Right atrium auricular region (tissue), 2 donors: ENCODE results near the gene AGXT. TPM values are rescaled to one million over a fixed set of nuclear protein-coding genes. Genes with fewer than 3 reads are reported as not detected.

Experiments used
- DNase-seq: peaks from one replicate; pipeline ENCODE4 v3.0.0-alpha.2; 2019; ENCODE audit warnings: low spot score
- H3K27ac ChIP-seq, 2 donors: fragments of 200-600 bp; sonication (generic); 1 replicate in 1 of 2; 2 replicates in 1 of 2; pipeline ENCODE4 v1.5.1; 2016 to 2019
- H3K27me3 ChIP-seq, 2 donors: fragments of 200-600 bp; sonication (generic); one replicate each; pipeline versions ENCODE4 v1.5.1 to v1.6.0; 2017 to 2019
- H3K36me3 ChIP-seq: fragments of 200-600 bp; sonication (generic); one replicate; pipeline ENCODE4 v1.5.1; 2016
- H3K4me1 ChIP-seq, 2 donors: fragments of 200-600 bp; sonication (generic); one replicate each; pipeline versions ENCODE4 v1.5.1 to v1.6.0; 2017 to 2019
- H3K4me3 ChIP-seq, 2 donors: fragments of 200-600 bp; sonication (generic); 1 replicate in 1 of 2; 2 replicates in 1 of 2; pipeline ENCODE4 v1.5.1; 2017 to 2019; ENCODE audit warnings: mild to moderate bottlenecking in 1 of 2, moderate library complexity in 1 of 2
- H3K9me3 ChIP-seq, 2 donors: fragments of 200-600 bp; sonication (generic); one replicate each; pipeline ENCODE4 v1.5.1; 2019
- CTCF ChIP-seq, 2 donors: fragments of 200-600 bp; sonication (generic); IDR thresholded peaks; one replicate each; pipeline ENCODE4 v1.5.1; 2019; ENCODE audit warnings: antibody characterized with exemption in 2 of 2
- total RNA-seq, 2 donors: library from RNA; depleted of rRNA; stranded (reverse); fragments of >200 nt; gene quantifications; one replicate each; pipeline ENCODE4 v1.1.0, GENCODE V29; 2016

The AGXT gene
- total RNA-seq, 2 donors from 2014 or later: not detected

- no peaks in the 10 kb centered on the region for H3K36me3 ChIP-seq
- H3K9me3 ChIP-seq: no peaks in the 10 kb centered on the region
- H3K4me1 ChIP-seq: peaks cover 0 to 26% of the 10 kb centered on the region in 2 donors
- DNase-seq: no peak
- TF ChIP-seq CTCF (IDR thresholded peaks at IDR 0.05): no peak
- no peak overlapping the region for H3K4me3 ChIP-seq
- H3K27ac ChIP-seq: no peak overlapping the region
- H3K27me3 ChIP-seq: peaks cover 0 to 6% of the 10 kb centered on the region in 2 donors
These were observed 46.3 kb upstream of the AGXT start for GRCh38 chr2:240822280-240822847.

- no peak for TF ChIP-seq CTCF (IDR thresholded peaks at IDR 0.05)
- Histone ChIP-seq H3K27me3 (peaks cover 0 to 6% of the 10 kb centered on the region in 2 donors), H3K27ac (no peak overlapping the region), H3K9me3 (no peaks in the 10 kb centered on the region), H3K36me3 (no peaks in the 10 kb centered on the region), H3K4me3 (no peak overlapping the region), H3K4me1 (peaks cover 0 to 23% of the 10 kb centered on the region in 2 donors)
- DNase-seq: no peak
These were observed 44.9 kb upstream of the AGXT start for GRCh38 chr2:240823449-240824336.

GRCh38 chr2:240825476-240825875, 43.1 kb upstream of the AGXT start:
- H3K4me1 ChIP-seq: peaks cover 0 to 9% of the 10 kb centered on the region in 2 donors
- TF ChIP-seq CTCF (IDR thresholded peaks at IDR 0.05): no peak

GRCh38 chr2:240831594-240832204, 36.9 kb upstream of the AGXT start:
- DNase-seq: no peak
- no peak for TF ChIP-seq CTCF (IDR thresholded peaks at IDR 0.05)
- peaks cover 0 to 12% of the 10 kb centered on the region in 2 donors for H3K4me1 ChIP-seq
- H3K27me3 ChIP-seq: no peaks in the 10 kb centered on the region
- peak overlapping the region in 1 of 2 donors; percentile 40 for H3K4me3 ChIP-seq
- no peaks in the 10 kb centered on the region for H3K36me3 ChIP-seq
- no peaks in the 10 kb centered on the region for H3K9me3 ChIP-seq
- H3K27ac ChIP-seq: no peak overlapping the region

More at GRCh38 chr2:240825476-240825875, 43.1 kb upstream of the AGXT start:
- Histone ChIP-seq H3K27ac (no peak overlapping the region), H3K36me3 (no peaks in the 10 kb centered on the region), H3K27me3 (peaks cover 0 to 6% of the 10 kb centered on the region in 2 donors), H3K9me3 (no peaks in the 10 kb centered on the region), H3K4me3 (no peak overlapping the region)
- DNase-seq: no peak

GRCh38 chr2:240832205-240832727, 36.4 kb upstream of the AGXT start:
- H3K4me3 ChIP-seq: peak overlapping the region; percentile 13 to 40
- no peaks in the 10 kb centered on the region for H3K36me3 ChIP-seq

More at GRCh38 chr2:240832205-240832727, 36.4 kb upstream of the AGXT start:
- no peaks in the 10 kb centered on the region for H3K9me3 ChIP-seq
- H3K27me3 ChIP-seq: no peaks in the 10 kb centered on the region
- H3K4me1 ChIP-seq: peaks cover 0 to 16% of the 10 kb centered on the region in 2 donors
- DNase-seq: peak; percentile 90
- H3K27ac ChIP-seq: no peak overlapping the region
- TF ChIP-seq CTCF (IDR thresholded peaks at IDR 0.05): no peak
